Fibroblast of the aortic adventitia (primary cell): ENCODE measurements around the gene TEKT5. TPM values are rescaled to one million over a fixed set of nuclear protein-coding genes. Genes with fewer than 3 reads are reported as not detected.

ENCODE experiments used
- DNase-seq: peaks from one replicate; pipeline ENCODE4 v3.0.0-alpha.2; 2010; ENCODE audit warnings: low read depth
- H3K4me3 ChIP-seq: 2 replicates; pipeline ENCODE4 v1.5.1; 2011; ENCODE audit warnings: low read depth, mild to moderate bottlenecking, control low read depth, low read length, moderate library complexity
- total RNA-seq: library from RNA; depleted of rRNA; stranded (reverse); fragments of >200 nt; gene quantifications from 2 replicates; pipeline ENCODE4 v1.2.3, GENCODE V29; 2012; ENCODE audit warnings: low replicate concordance
- TF ChIP-seq, protein P1 (sequence below): IDR thresholded peaks from 2 replicates; pipeline ENCODE4 v1.5.1; 2011; ENCODE audit warnings: mild to moderate bottlenecking, low read length, control low read depth, inconsistent platforms; ENCODE audit not compliant: insufficient read depth

Gene TEKT5
- total RNA-seq, 1 donor: 0.09 TPM

GRCh38 chr16:10616756-10617640 lies 77.7 kb downstream of the TEKT5 start:
- TF ChIP-seq, protein P1, sequence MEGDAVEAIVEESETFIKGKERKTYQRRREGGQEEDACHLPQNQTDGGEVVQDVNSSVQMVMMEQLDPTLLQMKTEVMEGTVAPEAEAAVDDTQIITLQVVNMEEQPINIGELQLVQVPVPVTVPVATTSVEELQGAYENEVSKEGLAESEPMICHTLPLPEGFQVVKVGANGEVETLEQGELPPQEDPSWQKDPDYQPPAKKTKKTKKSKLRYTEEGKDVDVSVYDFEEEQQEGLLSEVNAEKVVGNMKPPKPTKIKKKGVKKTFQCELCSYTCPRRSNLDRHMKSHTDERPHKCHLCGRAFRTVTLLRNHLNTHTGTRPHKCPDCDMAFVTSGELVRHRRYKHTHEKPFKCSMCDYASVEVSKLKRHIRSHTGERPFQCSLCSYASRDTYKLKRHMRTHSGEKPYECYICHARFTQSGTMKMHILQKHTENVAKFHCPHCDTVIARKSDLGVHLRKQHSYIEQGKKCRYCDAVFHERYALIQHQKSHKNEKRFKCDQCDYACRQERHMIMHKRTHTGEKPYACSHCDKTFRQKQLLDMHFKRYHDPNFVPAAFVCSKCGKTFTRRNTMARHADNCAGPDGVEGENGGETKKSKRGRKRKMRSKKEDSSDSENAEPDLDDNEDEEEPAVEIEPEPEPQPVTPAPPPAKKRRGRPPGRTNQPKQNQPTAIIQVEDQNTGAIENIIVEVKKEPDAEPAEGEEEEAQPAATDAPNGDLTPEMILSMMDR: no peak
- no peak overlapping the region for H3K4me3 ChIP-seq
- peak; percentile 47 for DNase-seq

GRCh38 chr16:10616419-10616755 lies 78.3 kb downstream of the TEKT5 start:
- no peak overlapping the region for H3K4me3 ChIP-seq
- TF ChIP-seq, protein P1: no peak
- DNase-seq: no peak

- TF ChIP-seq, protein P1: no peak
- H3K4me3 ChIP-seq: no peak overlapping the region
- DNase-seq: no peak
Observed at GRCh38 chr16:10614685-10615084, 80.0 kb downstream of the TEKT5 start.

DNA sequence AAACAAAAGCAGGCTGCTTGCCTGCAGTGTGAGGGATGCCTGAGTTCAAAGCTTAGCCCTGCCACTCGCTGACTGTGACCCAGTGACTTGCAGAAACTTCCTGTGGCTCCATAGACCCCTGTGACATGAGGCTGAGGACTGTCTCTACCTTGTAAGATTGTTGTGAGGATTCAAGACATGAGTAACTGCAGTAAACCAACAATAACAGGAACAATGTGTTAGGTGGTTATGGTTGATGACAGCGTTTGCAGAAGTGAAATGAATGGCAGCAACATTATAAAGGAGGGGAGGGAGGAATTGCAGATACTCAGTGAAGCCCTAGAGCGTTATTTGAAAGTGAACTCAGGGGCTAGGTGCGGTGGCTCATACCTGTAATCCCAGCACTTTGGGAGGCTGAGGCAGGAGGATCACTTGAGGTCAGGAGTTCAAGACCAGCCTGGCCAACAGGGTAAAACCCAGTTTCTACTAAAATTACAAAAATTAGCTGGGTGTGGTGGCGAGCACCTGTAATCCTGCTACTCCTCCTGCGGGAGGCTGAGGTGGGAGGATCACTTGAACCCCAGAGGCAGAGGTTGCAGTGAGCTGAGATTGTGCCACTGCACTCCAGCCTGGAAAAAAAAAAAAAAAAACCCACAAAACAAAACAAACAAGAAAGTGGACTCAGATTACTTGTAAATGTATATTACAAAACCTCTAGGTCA lies 80.8 kb downstream of the TEKT5 start:
- TF ChIP-seq, protein P1: no peak
- H3K4me3 ChIP-seq: no peak overlapping the region
- DNase-seq: no peak

DNA sequence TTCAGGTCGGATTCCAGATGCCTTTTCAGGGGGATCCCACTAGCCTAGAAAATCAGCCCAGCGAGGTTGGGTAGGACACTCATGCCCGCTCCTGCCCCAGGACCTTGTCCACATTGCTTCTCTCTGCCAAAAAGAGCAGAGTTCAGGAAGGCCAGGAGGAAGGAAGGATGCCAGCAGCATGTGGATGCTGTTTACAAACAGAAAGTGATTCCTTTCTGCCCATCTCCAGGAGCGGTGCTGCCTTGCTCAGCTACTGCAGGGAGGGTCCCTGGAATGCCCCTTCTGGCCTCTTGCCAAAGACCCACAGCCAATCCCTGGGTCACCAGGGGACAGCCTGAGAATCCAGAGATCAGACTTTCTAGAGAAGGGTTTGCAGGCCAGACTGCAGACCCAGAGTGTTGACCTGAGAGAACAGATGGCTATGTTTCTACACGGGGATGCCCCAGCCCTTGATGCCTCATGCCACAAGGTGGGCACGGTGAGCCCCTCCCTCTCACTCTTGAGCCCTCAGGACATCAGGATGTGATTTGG lies 82.0 kb downstream of the TEKT5 start:
- TF ChIP-seq, protein P1: no peak
- no peak for DNase-seq
- H3K4me3 ChIP-seq: no peak overlapping the region

GRCh38 chr16:10611825-10612342 lies 82.8 kb downstream of the TEKT5 start:
- no peak for DNase-seq
- no peak overlapping the region for H3K4me3 ChIP-seq
- TF ChIP-seq, protein P1: no peak
